ENCODE results near the gene ZNF316. TPM values are rescaled to one million over a fixed set of nuclear protein-coding genes. Genes with fewer than 3 reads are reported as not detected.
"Not testable (repeated sequence)": the region's sequence is repeated elsewhere in the genome, so short reads cannot be mapped to it uniquely, and the experiment has no call there.

Gene ZNF316
- total RNA-seq, 1 donor from 2014 or later, result 46.8 TPM

DNA sequence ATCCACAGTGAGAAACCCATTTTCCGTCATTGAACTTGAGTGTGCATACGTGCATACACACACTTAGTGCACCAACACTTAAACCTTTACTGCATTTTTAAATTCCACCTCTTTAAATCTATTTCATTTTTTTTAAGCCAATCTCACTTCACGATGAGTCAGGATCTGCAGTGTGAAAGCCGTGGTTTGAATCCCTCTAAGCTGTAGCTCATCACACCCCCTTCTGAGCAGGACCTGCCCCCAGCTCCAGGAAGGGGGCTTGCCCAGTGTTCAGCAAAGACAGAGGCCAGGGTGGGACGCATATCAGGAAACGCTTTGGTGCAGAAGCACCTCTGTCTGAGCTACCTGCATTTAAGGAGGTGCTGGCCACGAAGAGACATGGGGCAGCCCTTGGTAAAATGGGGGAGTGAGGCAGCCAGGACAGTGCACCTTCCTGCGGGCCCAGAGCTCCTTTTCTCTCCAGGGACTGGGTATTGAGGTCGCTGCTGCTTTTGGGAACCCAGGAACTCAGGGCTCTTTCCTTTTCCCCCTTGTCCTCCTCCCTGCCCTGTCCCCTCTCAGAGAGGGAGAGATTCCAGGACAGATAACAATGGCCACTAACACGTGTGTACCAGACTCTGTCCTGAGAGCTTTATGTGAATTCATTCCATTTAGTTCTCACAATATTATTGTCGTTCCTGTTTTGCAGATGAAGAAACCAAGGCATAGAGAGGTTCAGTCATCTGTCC is 21.7 kb downstream of the ZNF316 start:
- Histone ChIP-seq H3K4me3 (no peak overlapping the region), H3K9me3 (no peaks in the 10 kb centered on the region), H3K4me1 (no peaks in the 10 kb centered on the region), H3K36me3 (peaks cover 11% of the 10 kb centered on the region), H3K27me3 (no peaks in the 10 kb centered on the region), H3K27ac (no peak overlapping the region)
- no peak for TF ChIP-seq CTCF (IDR thresholded peaks at IDR 0.05)
- intact Hi-C loops (cut with DNase I), result no loop called here
- DNase-seq (peak; percentile 31), ATAC-seq (no peak)

DNA sequence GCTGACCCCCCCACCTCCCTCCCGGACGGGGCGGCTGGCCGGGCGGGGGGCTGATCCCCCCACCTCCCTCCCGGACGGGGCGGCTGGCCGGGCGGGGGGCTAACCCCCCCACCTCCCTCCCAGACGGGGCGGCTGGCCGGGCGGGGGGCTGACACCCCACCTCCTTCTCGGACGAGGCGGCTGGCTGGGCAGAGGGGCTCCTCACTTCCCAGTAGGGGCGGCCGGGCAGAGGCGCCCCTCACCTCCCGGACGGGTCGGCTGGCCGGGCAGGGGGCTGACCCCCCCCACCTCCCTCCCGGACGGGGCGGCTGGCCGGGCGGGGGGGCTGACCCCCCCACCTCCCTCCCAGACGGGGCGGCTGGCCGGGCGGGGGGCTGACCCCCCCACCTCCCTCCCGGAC is 33.7 kb downstream of the ZNF316 start:
- H3K4me1 ChIP-seq; H3K36me3 ChIP-seq; intact Hi-C loops (cut with DNase I); H3K27me3 ChIP-seq; ATAC-seq; H3K27ac ChIP-seq; DNase-seq; H3K4me3 ChIP-seq: not testable (repeated sequence)
- H3K9me3 ChIP-seq, result peaks cover 48% of the 10 kb centered on the region

- H3K4me3 ChIP-seq, result no peak overlapping the region
- H3K27ac ChIP-seq, result no peak overlapping the region
- ATAC-seq (no peak), DNase-seq (no peak)
- no peaks in the 10 kb centered on the region for H3K27me3 ChIP-seq
- no peak for TF ChIP-seq CTCF (IDR thresholded peaks at IDR 0.05)
- intact Hi-C loops (cut with DNase I), result no loop called here
- no peaks in the 10 kb centered on the region for H3K4me1 ChIP-seq
- H3K36me3 ChIP-seq, result no peaks in the 10 kb centered on the region
- H3K9me3 ChIP-seq, result peaks cover 88% of the 10 kb centered on the region
These were observed 38.8 kb downstream of the ZNF316 start for GRCh38 chr7:6675807-6676405.

DNA sequence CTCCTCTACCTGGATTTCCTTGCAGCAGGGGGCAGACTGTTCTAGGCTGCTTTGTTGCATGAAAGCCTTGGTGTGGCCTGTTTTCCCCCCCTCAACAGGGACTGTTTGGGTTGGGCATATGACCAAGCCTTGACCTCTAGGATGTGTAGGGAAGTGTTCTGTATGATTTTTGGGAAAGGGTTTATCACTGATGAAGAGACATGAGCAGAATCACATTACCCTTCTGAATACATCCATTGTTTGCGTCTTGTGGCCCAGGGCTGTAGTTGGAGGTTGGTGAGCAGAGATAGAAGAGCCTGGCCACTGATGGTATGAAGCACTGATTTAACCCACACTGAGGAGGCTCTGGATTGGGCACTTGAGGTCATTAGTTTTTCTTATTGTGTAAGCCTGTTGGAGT is 43.0 kb downstream of the ZNF316 start:
- DNase-seq, result no peak
- Histone ChIP-seq H3K4me3 (no peak overlapping the region), H3K36me3 (no peaks in the 10 kb centered on the region), H3K27me3 (no peaks in the 10 kb centered on the region), H3K9me3 (peaks cover 96% of the 10 kb centered on the region), H3K4me1 (no peaks in the 10 kb centered on the region), H3K27ac (no peak overlapping the region)
- TF ChIP-seq CTCF (IDR thresholded peaks at IDR 0.05), result no peak
- no peak for ATAC-seq
- intact Hi-C loops (cut with DNase I), result no loop called here

DNA sequence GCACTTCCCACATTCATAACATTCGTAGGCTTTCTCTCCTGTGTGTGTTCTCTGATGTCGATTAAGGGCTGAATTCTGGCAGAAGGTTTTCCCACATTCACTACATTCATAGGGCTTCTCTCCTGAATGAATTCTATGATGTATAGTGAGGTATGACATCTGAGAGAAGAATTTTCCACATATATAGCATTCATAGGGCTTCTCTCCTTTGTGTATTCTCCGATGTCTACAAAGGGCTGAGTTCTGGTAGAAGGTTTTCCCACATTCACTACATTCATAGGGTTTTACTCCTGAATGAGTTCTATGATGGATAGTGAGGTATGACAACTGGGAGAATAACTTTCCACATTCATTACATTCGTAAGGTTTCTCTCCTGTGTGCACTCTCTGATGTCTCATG is 54.0 kb downstream of the ZNF316 start:
- Histone ChIP-seq H3K4me1 (no peaks in the 10 kb centered on the region), H3K36me3 (peaks cover 81% of the 10 kb centered on the region), H3K9me3 (peaks cover 95% of the 10 kb centered on the region), H3K27ac (no peak overlapping the region), H3K4me3 (no peak overlapping the region), H3K27me3 (no peaks in the 10 kb centered on the region)
- ATAC-seq (no peak), DNase-seq (no peak)
- TF ChIP-seq CTCF (IDR thresholded peaks at IDR 0.05), result no peak
- intact Hi-C loops (cut with DNase I), result no loop called here

DNA sequence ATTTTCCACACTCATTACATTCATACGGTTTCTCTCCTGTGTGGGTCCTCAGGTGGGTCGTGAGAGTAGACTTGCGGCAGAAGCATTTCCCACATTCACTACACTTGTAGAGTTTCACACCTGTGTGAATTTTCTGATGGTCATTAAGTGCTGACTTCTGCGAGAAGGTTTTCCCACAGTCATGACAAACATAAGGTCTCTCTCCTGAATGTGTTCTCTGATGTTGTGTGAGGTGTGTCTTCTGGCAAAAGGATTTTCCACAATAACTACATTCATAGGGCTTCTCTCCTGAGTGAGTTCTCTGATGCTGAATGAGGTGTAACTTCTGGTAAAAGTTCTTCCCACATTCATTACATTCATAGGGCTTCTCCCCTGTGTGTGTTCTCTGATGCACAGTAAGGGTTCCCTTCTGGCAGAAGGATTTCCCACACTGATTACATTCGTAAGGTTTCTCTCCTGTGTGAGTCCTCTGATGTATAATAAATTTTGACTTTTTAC is 54.5 kb downstream of the ZNF316 start:
- Histone ChIP-seq H3K4me1 (no peaks in the 10 kb centered on the region), H3K27ac (no peak overlapping the region), H3K9me3 (peaks cover 89% of the 10 kb centered on the region), H3K4me3 (no peak overlapping the region), H3K27me3 (no peaks in the 10 kb centered on the region), H3K36me3 (peaks cover 86% of the 10 kb centered on the region)
- intact Hi-C loops (cut with DNase I), result no loop called here
- ATAC-seq (no peak), DNase-seq (no peak)
- TF ChIP-seq CTCF (IDR thresholded peaks at IDR 0.05), result no peak
